HEK293 (cell line): Measurements from ENCODE around the gene TEX261.

ENCODE experiments used
- CTCF ChIA-PET: fragments of 350-600 bp; formaldehyde crosslinking; extraction: SDS; loops from one replicate; lab custom pipeline; 2021; ENCODE audit warnings: antibody characterized with exemption; lab: Yijun Ruan, JAX
- POLR2A ChIA-PET: fragments of 300-600 bp; formaldehyde crosslinking; extraction: SDS; loops from one replicate; lab custom pipeline; 2020; ENCODE audit warnings: antibody characterized with exemption, inconsistent platforms; lab: Yijun Ruan, JAX
- H3K27ac ChIP-seq: fragments of 200-500 bp; sonication (Bioruptor generic); 2 replicates; pipeline ENCODE4 v1.5.1; 2014; ENCODE audit warnings: low read depth, low read length, control low read depth, inconsistent platforms; ENCODE audit errors: extremely low read depth
- H3K36me3 ChIP-seq, 2 experiments: fragments of 200-500 bp in 1 of 2; sonication (Bioruptor generic) in 1 of 2; 1 replicate in 1 of 2; 2 replicates in 1 of 2; pipeline ENCODE4 v1.5.1; 2014 to 2017; ENCODE audit warnings: inconsistent platforms in 2 of 2, low read length in 2 of 2; ENCODE audit not compliant: control insufficient read depth in 2 of 2, insufficient read depth in 1 of 2
- H3K4me1 ChIP-seq: fragments of 200-500 bp; sonication (Bioruptor generic); 2 replicates; pipeline ENCODE4 v1.5.1; 2014; ENCODE audit warnings: mild to moderate bottlenecking, low read length, inconsistent platforms; ENCODE audit not compliant: control insufficient read depth, insufficient read depth
- H3K4me3 ChIP-seq: 2 replicates; pipeline ENCODE4 v1.5.1; 2011; ENCODE audit warnings: low read depth, mild to moderate bottlenecking, control low read depth, low read length, moderate library complexity
- H3K9me3 ChIP-seq: fragments of 200-500 bp; sonication (Bioruptor generic); 2 replicates; pipeline ENCODE4 v1.5.1; 2014; ENCODE audit warnings: low read depth, low read length, inconsistent platforms; ENCODE audit not compliant: control insufficient read depth, insufficient read depth
- HOXC10 ChIP-seq: sonication (generic); formaldehyde crosslinking; IDR thresholded peaks from 2 replicates; pipeline ENCODE4 v1.8.1; 2023; ENCODE audit warnings: mild to moderate bottlenecking, missing genetic modification reagents
- MZF1 ChIP-seq: fragments of 450-650 bp; formaldehyde crosslinking; IDR thresholded peaks from 2 replicates; pipeline ENCODE4 v1.5.1; 2017; ENCODE audit warnings: missing biosample characterization, missing genetic modification characterization, borderline replicate concordance
- SALL2 ChIP-seq: fragments of 450-650 bp; formaldehyde crosslinking; IDR thresholded peaks from 2 replicates; pipeline ENCODE4 v1.5.0; 2017; ENCODE audit warnings: missing biosample characterization, mild to moderate bottlenecking, missing genetic modification characterization, borderline replicate concordance
- SP3 ChIP-seq: fragments of 450-650 bp; formaldehyde crosslinking; IDR thresholded peaks from 2 replicates; pipeline ENCODE4 v1.5.1; 2016; ENCODE audit warnings: missing biosample characterization, missing genetic modification characterization
- ZBTB21 ChIP-seq: fragments of 450-650 bp; formaldehyde crosslinking; IDR thresholded peaks from 2 replicates; pipeline ENCODE4 v1.5.1; 2017; ENCODE audit warnings: missing biosample characterization, missing genetic modification characterization
- ZNF140 ChIP-seq: fragments of 450-650 bp; formaldehyde crosslinking; IDR thresholded peaks from 2 replicates; pipeline ENCODE4 v1.5.1; 2016; ENCODE audit warnings: missing biosample characterization, missing genetic modification characterization
- ZNF16 ChIP-seq: fragments of 450-650 bp; formaldehyde crosslinking; IDR thresholded peaks from 2 replicates; pipeline ENCODE4 v1.5.1; 2016; ENCODE audit warnings: low read depth, missing biosample characterization, missing genetic modification characterization
- ZNF211 ChIP-seq: fragments of 450-650 bp; formaldehyde crosslinking; IDR thresholded peaks from 2 replicates; pipeline ENCODE4 v1.5.1; 2016; ENCODE audit warnings: low read depth, missing biosample characterization, missing genetic modification characterization
- ZNF214 ChIP-seq: fragments of 450-650 bp; formaldehyde crosslinking; IDR thresholded peaks from 2 replicates; pipeline ENCODE4 v1.5.1; 2017; ENCODE audit warnings: missing biosample characterization, mild to moderate bottlenecking, missing genetic modification characterization, borderline replicate concordance
- ZNF324 ChIP-seq: fragments of 450-650 bp; formaldehyde crosslinking; IDR thresholded peaks from 2 replicates; pipeline ENCODE4 v1.5.1; 2016; ENCODE audit warnings: missing biosample characterization, missing genetic modification characterization
- ZNF37A ChIP-seq: fragments of 450-650 bp; IDR thresholded peaks from 2 replicates; pipeline ENCODE4 v1.5.1; 2018; ENCODE audit warnings: missing biosample characterization, missing genetic modification characterization
- ZNF514 ChIP-seq: fragments of 450-650 bp; formaldehyde crosslinking; IDR thresholded peaks from 2 replicates; pipeline ENCODE4 v1.5.1; 2016; ENCODE audit warnings: missing biosample characterization, missing genetic modification characterization
- ZNF521 ChIP-seq: fragments of 450-650 bp; formaldehyde crosslinking; IDR thresholded peaks from 2 replicates; pipeline ENCODE4 v1.5.1; 2017; ENCODE audit warnings: missing biosample characterization, mild to moderate bottlenecking, missing genetic modification characterization
- ZNF548 ChIP-seq: fragments of 450-650 bp; formaldehyde crosslinking; IDR thresholded peaks from 2 replicates; pipeline ENCODE4 v1.5.1; 2016; ENCODE audit warnings: missing biosample characterization, missing genetic modification characterization
- ZNF585B ChIP-seq: fragments of 450-650 bp; formaldehyde crosslinking; IDR thresholded peaks from 2 replicates; pipeline ENCODE4 v1.5.1; 2016; ENCODE audit warnings: missing biosample characterization, missing genetic modification characterization
- ZNF707 ChIP-seq: fragments of 450-650 bp; formaldehyde crosslinking; IDR thresholded peaks from 2 replicates; pipeline ENCODE4 v1.5.1; 2016; ENCODE audit warnings: missing biosample characterization, missing genetic modification characterization
- ZNF776 ChIP-seq: fragments of 450-650 bp; formaldehyde crosslinking; IDR thresholded peaks from 2 replicates; pipeline ENCODE4 v1.5.0; 2017; ENCODE audit warnings: missing biosample characterization, missing genetic modification characterization, borderline replicate concordance
- TF ChIP-seq, protein P1 (sequence below): fragments of 450-650 bp; formaldehyde crosslinking; IDR thresholded peaks from 2 replicates; pipeline ENCODE4 v1.5.1; 2016; ENCODE audit warnings: missing biosample characterization, missing genetic modification characterization
- TF ChIP-seq, protein P2 (sequence below): fragments of 450-650 bp; formaldehyde crosslinking; IDR thresholded peaks from 2 replicates; pipeline ENCODE4 v1.5.1; 2016; ENCODE audit warnings: missing biosample characterization, missing genetic modification characterization
- TF ChIP-seq, protein P3 (sequence below): fragments of 450-650 bp; formaldehyde crosslinking; IDR thresholded peaks from 2 replicates; pipeline ENCODE4 v1.5.1; 2016; ENCODE audit warnings: missing biosample characterization, missing genetic modification characterization

TEX261 gene

DNA sequence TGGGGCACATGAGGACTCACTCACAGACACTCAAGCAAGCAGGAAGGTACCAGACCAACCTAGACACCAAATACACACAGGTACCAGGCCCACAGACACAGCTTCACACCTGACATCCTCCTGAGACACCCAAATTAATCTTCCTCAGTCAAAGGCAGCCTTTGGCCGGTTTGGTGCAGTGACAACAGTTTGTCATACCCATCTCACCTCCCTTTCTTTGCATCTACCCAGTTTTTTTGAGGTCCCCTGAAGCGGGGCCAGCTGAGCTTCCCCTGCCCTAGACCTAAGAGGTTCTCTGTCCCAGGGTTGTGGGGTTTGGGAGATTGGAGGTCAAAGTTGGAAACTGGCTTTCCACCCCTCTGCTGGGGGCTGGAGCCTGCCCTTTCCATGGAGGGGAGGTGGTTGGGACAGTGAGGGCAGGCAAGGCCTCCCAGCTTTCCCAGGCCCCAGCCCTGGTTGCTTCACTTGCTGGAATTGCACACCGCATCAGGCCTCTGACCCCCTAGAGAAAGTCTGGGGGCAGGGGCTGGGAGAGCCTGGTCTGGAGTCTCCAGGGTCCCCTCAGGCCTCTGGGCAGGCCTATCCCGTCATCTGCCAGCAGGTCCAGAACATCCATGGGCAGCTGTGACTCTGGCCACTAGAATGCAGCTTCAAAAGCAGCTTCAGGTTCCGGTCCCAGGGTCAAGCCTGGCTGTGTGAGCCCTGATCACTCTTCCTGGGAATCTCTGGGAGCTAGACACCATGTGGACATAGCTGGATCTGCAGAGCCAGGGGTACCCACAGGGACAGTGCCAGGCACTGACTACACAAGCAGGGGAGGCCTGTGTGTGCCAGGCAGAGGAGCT is 12.5 kb upstream of the TEX261 start:
- Histone ChIP-seq H3K4me3 (no peak overlapping the region), H3K36me3 (no peaks in the 10 kb centered on the region), H3K9me3 (no peaks in the 10 kb centered on the region), H3K27ac (no peak overlapping the region), H3K4me1 (no peaks in the 10 kb centered on the region)
- CTCF ChIA-PET = interaction anchor here (0.7 kb wide), 1 partner anchor 147 kb away, joined by 4 read pairs; no protein-coding TSS in a partner anchor
- TF ChIP-seq ZNF548 (tag by site-specific recombination) (no peak), ZNF521 (tag by site-specific recombination) (no peak), ZNF37A (tag by site-specific recombination) (no peak), ZNF211 (tag by site-specific recombination) (no peak), ZNF585B (tag by site-specific recombination) (no peak), SP3 (tag by site-specific recombination) (no peak), HOXC10 (CRISPR knock-in tag) (no peak), ZNF776 (tag by site-specific recombination) (no peak), ZNF16 (tag by site-specific recombination) (no peak), MZF1 (tag by site-specific recombination) (no peak), ZNF140 (no peak), ZNF514 (tag by site-specific recombination) (no peak), ZNF214 (tag by site-specific recombination) (no peak), ZNF324 (no peak), ZNF707 (tag by site-specific recombination) (no peak), SALL2 (tag by site-specific recombination) (no peak), ZBTB21 (tag by site-specific recombination) (no peak)
- TF ChIP-seq, protein P1, sequence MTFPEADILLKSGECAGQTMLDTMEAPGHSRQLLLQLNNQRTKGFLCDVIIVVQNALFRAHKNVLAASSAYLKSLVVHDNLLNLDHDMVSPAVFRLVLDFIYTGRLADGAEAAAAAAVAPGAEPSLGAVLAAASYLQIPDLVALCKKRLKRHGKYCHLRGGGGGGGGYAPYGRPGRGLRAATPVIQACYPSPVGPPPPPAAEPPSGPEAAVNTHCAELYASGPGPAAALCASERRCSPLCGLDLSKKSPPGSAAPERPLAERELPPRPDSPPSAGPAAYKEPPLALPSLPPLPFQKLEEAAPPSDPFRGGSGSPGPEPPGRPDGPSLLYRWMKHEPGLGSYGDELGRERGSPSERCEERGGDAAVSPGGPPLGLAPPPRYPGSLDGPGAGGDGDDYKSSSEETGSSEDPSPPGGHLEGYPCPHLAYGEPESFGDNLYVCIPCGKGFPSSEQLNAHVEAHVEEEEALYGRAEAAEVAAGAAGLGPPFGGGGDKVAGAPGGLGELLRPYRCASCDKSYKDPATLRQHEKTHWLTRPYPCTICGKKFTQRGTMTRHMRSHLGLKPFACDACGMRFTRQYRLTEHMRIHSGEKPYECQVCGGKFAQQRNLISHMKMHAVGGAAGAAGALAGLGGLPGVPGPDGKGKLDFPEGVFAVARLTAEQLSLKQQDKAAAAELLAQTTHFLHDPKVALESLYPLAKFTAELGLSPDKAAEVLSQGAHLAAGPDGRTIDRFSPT = no peak
- TF ChIP-seq, protein P2, sequence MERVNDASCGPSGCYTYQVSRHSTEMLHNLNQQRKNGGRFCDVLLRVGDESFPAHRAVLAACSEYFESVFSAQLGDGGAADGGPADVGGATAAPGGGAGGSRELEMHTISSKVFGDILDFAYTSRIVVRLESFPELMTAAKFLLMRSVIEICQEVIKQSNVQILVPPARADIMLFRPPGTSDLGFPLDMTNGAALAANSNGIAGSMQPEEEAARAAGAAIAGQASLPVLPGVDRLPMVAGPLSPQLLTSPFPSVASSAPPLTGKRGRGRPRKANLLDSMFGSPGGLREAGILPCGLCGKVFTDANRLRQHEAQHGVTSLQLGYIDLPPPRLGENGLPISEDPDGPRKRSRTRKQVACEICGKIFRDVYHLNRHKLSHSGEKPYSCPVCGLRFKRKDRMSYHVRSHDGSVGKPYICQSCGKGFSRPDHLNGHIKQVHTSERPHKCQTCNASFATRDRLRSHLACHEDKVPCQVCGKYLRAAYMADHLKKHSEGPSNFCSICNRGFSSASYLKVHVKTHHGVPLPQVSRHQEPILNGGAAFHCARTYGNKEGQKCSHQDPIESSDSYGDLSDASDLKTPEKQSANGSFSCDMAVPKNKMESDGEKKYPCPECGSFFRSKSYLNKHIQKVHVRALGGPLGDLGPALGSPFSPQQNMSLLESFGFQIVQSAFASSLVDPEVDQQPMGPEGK (tag by site-specific recombination) = no peak
- TF ChIP-seq, protein P3, sequence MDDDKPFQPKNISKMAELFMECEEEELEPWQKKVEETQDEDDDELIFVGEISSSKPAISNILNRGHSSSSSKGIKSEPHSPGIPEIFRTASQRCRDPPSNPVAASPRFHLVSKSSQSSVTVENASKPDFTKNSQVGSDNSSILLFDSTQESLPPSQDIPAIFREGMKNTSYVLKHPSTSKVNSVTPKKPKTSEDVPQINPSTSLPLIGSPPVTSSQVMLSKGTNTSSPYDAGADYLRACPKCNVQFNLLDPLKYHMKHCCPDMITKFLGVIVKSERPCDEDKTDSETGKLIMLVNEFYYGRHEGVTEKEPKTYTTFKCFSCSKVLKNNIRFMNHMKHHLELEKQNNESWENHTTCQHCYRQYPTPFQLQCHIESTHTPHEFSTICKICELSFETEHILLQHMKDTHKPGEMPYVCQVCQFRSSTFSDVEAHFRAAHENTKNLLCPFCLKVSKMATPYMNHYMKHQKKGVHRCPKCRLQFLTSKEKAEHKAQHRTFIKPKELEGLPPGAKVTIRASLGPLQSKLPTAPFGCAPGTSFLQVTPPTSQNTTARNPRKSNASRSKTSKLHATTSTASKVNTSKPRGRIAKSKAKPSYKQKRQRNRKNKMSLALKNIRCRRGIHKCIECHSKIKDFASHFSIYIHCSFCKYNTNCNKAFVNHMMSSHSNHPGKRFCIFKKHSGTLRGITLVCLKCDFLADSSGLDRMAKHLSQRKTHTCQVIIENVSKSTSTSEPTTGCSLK (tag by site-specific recombination) = no peak
- POLR2A ChIA-PET = no interaction called here
